ENCODE results near the gene SKI. TPM values are rescaled to one million over a fixed set of nuclear protein-coding genes. Genes with fewer than 3 reads are reported as not detected.

Gene SKI
- total RNA-seq, 2 donors from 2014 or later, result 135 to 138 TPM

DNA sequence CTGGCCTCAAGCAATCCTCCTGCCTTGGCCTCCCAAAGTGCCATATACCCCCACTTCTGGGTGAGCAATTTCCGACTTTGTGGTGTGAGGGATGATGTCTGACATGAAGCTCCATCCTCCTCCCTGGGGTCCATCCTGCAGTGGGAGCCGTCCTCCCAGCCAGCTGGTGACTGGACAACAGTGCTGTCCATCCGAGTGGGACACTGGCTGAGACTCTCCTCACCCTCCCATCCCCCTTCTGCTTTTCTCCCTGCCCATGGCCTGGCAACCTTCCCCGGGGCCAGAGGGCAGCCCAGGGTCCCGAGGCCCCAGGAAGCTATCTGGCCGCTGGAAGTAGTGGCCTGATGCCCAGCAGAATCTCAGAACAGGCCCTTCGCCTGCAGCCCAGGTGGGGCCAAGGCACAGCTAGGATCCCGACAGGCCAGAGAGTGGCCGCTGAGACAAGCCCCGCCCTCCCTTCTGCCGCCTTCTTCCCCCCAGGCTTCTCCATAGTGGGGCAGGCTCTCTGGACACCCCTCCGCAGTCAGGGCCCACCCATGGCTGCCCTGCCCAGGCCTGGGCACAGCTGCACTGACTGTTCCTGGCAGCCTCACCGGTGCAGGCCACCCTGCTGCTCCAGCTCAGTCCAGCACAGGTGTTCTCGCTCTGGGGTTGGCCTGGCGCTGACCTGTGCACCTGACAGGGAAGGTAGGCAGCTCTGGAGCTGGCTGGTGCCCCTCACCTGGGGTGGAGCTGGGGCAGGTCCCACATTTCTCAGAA is 25.1 kb upstream of the SKI start:
- H3K36me3 ChIP-seq, result no peaks in the 10 kb centered on the region
- H3K27ac ChIP-seq, result no peak overlapping the region
- TF ChIP-seq, protein P1, sequence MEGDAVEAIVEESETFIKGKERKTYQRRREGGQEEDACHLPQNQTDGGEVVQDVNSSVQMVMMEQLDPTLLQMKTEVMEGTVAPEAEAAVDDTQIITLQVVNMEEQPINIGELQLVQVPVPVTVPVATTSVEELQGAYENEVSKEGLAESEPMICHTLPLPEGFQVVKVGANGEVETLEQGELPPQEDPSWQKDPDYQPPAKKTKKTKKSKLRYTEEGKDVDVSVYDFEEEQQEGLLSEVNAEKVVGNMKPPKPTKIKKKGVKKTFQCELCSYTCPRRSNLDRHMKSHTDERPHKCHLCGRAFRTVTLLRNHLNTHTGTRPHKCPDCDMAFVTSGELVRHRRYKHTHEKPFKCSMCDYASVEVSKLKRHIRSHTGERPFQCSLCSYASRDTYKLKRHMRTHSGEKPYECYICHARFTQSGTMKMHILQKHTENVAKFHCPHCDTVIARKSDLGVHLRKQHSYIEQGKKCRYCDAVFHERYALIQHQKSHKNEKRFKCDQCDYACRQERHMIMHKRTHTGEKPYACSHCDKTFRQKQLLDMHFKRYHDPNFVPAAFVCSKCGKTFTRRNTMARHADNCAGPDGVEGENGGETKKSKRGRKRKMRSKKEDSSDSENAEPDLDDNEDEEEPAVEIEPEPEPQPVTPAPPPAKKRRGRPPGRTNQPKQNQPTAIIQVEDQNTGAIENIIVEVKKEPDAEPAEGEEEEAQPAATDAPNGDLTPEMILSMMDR (IDR thresholded peaks at IDR 0.05), result no peak
- no peak overlapping the region for H3K4me3 ChIP-seq
- ATAC-seq (ENCODE audit: insufficient number of reproducible peaks, low FRiP score, low read depth) (no peak), DNase-seq (ENCODE audit: low spot score) (no peak)
- H3K4me1 ChIP-seq (ENCODE audit: control insufficient read depth in 1 of 2, low read depth in 2 of 2), result peaks cover 34 to 61% of the 10 kb centered on the region in 2 donors
- H3K27me3 ChIP-seq (replicated peaks; ENCODE audit: insufficient read depth), result no peaks in the 10 kb centered on the region
- no peaks in the 10 kb centered on the region for H3K9me3 ChIP-seq

DNA sequence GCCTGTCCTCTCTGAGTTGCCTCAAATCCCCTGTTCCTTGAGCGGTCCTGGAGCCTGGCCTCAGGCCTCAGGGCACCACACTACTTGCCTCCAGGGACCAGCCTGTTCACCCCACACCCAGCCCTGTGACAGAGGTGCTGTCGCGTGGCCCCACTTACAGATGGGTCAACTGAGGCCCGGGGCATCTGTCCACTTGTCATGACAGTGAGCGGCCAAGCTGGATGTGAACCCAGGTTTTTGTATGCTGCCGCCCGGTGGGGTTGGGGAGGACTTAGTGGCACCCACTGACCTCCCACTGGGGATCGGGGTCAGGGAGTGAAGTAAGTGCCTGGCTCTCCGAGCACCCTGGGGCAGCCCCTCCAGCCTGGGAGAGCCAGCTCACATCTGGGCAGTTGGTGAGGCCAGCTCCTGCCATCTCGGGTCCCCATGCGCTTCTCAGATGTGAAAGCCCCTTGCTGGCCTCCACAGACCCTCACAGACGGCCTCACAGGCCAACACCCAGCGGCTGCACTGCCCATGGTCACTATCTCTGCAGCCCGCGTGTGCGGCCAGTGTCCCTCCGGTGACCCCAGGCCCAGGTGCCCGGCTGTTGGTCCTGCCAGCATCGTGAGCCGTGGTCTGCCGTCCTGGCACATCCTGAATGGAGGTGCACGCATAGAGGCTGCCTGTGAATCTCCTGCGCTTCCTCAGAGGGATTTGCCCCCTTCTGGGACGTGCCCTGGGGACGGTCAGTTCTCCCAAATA is 24.3 kb upstream of the SKI start:
- no peaks in the 10 kb centered on the region for H3K9me3 ChIP-seq
- no peaks in the 10 kb centered on the region for H3K27me3 ChIP-seq (replicated peaks; ENCODE audit: insufficient read depth)
- DNase-seq (ENCODE audit: low spot score), result no peak
- no peak for ATAC-seq (ENCODE audit: insufficient number of reproducible peaks, low FRiP score, low read depth)
- H3K4me1 ChIP-seq (ENCODE audit: control insufficient read depth in 1 of 2, low read depth in 2 of 2), result peaks cover 36 to 66% of the 10 kb centered on the region in 2 donors
- peak overlapping the region; percentile 70 for H3K4me3 ChIP-seq
- TF ChIP-seq, protein P1 (IDR thresholded peaks at IDR 0.05), result no peak
- H3K27ac ChIP-seq, result peak overlapping the region; percentile 86 to 89
- no peaks in the 10 kb centered on the region for H3K36me3 ChIP-seq

DNA sequence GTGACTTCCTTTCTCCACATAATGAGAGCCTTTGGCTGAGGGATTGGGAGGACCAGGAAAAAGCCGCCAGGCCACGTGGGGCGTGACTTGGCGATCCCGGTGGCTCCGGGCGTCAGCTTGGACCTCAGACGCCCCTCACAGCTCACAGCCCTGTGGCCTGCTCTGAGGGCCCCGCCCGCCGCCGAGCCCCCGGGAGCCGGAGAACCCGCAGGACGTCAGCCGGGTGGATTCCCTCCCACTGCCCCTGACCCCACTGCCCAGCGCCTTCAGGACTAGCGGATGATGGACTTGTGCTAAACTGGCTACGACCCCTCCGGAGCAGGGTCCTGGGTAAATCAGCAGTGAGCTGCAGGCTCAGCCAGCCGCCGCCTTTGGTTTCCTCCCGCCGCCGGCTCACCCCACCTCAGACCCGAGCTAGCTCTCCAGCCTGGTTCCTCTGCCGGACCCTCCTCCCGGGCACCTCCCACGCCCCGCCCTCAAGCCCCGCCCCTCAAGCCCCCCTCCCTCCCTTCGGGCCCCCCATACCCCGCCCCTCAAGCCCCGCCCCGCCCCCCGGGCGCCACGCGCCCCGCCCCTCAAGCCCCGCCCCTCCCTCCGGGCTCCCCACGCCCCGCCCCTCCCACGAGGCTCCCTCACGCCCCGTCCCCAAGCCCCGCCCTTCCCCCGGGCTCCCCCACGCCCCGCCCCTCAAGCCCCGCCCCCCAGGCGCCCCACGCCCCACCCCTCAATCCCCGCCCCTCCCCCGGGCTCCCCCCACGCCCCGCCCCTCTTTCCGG is 23.5 kb upstream of the SKI start:
- ATAC-seq (ENCODE audit: insufficient number of reproducible peaks, low FRiP score, low read depth), result peak; percentile 10
- Histone ChIP-seq H3K27me3 (replicated peaks; ENCODE audit: insufficient read depth) (no peaks in the 10 kb centered on the region), H3K27ac (peak overlapping the region; percentile 86 to 89), H3K9me3 (no peaks in the 10 kb centered on the region), H3K4me1 (ENCODE audit: control insufficient read depth in 1 of 2, low read depth in 2 of 2) (peaks cover 41 to 70% of the 10 kb centered on the region in 2 donors), H3K4me3 (peak overlapping the region; percentile 70), H3K36me3 (no peaks in the 10 kb centered on the region)
- TF ChIP-seq, protein P1 (IDR thresholded peaks at IDR 0.05), result no peak
- DNase-seq (ENCODE audit: low spot score), result no peak

DNA sequence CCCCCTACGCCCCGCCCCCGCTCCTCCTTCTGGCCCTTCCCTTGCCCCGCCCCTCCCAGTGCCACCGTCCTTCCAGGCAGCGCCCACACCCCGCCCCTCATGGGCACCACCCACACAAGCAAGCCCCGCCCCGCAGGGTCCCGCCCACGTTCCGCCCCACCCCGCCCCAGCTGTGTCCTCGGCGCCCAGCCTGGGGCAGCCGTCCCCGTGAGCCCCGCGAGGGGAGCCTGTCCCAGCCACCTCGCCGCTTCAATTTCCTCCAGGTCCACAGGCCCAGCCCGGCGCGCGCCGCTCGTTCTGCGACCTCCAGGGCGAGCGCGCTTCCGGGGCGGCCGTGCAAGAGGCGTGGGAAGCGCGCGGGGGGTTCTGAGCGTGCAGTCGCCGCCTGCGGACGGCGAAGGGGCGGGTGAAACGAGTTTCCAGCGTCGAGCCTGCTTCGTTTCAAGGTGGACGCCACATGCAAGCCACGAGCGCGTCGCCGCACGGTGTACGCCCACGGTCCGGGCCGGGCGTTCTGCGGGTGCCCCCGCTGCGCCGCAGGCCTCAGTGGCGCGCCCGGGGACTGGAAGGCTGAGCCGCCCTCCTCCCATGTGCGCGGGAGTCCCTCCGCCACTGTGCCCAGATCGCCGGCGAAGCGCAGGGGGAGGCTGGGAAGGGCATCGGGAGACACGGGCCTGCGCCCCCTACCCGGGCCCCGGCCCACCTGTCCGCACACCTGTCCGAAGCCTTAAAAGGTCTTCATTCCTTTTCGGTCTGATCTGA is 22.7 kb upstream of the SKI start:
- peak overlapping the region; percentile 74 for H3K4me3 ChIP-seq
- no peaks in the 10 kb centered on the region for H3K9me3 ChIP-seq
- peak overlapping the region; percentile 96 to 98 for H3K27ac ChIP-seq
- no peaks in the 10 kb centered on the region for H3K27me3 ChIP-seq (replicated peaks; ENCODE audit: insufficient read depth)
- peaks cover 40 to 70% of the 10 kb centered on the region in 2 donors for H3K4me1 ChIP-seq (ENCODE audit: control insufficient read depth in 1 of 2, low read depth in 2 of 2)
- TF ChIP-seq, protein P1 (IDR thresholded peaks at IDR 0.05), result no peak
- no peaks in the 10 kb centered on the region for H3K36me3 ChIP-seq
- DNase-seq (ENCODE audit: low spot score) (peak; percentile 92), ATAC-seq (ENCODE audit: insufficient number of reproducible peaks, low FRiP score, low read depth) (peak; percentile 39)

Data from thoracic aorta (tissue), 2 donors.